ENCODE results near the gene NEMP2.

Gene NEMP2

DNA sequence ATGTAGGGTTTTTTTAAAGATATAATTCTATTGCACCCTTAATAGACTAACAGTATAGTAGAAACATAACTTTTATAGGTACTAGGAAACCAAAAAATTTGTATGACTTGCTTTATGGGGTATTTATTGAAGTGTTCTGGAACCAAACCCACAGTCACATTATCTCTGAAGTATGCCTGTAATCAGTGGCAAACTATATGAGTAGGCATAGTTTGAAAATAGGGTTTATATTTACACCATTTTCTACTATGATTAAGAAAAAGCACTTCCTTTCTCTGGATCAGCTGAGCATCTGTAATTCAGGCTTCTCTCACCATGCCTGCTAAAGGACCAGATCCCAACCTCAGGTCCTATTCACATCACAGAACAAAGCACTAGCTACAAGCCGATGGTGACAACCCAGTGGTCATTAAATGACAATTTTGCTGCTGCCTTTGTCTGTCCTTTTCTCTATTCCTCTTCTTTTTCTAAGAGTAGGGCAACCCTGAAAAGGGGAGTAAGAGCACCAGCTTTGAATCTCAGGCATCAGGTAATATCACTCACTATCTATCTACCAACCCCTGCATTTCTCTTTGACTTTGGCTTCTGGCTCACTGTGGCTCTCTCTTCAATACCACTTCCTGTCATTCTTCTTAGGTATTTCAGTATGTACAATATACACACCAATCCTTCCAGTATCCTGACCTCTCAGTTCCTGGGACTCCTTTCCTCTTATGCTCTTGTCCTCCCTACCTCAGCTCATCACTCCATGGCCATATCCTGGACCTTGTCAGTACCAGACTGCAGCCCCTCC is 14.4 kb downstream of the NEMP2 start:
- H3K27ac ChIP-seq (ENCODE audit: poor library complexity, severe bottlenecking), result no peak overlapping the region
- ATAC-seq (ENCODE audit: low read depth), result no peak
- TF ChIP-seq, protein P1, sequence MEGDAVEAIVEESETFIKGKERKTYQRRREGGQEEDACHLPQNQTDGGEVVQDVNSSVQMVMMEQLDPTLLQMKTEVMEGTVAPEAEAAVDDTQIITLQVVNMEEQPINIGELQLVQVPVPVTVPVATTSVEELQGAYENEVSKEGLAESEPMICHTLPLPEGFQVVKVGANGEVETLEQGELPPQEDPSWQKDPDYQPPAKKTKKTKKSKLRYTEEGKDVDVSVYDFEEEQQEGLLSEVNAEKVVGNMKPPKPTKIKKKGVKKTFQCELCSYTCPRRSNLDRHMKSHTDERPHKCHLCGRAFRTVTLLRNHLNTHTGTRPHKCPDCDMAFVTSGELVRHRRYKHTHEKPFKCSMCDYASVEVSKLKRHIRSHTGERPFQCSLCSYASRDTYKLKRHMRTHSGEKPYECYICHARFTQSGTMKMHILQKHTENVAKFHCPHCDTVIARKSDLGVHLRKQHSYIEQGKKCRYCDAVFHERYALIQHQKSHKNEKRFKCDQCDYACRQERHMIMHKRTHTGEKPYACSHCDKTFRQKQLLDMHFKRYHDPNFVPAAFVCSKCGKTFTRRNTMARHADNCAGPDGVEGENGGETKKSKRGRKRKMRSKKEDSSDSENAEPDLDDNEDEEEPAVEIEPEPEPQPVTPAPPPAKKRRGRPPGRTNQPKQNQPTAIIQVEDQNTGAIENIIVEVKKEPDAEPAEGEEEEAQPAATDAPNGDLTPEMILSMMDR (IDR thresholded peaks at IDR 0.05; ENCODE audit: poor library complexity, severe bottlenecking), result no peak
- DNase-seq (ENCODE audit: low spot score), result no peak
- H3K36me3 ChIP-seq (ENCODE audit: low read depth), result peaks cover 20% of the 10 kb centered on the region
- no peak overlapping the region for H3K4me3 ChIP-seq (ENCODE audit: severe bottlenecking)
- no peaks in the 10 kb centered on the region for H3K4me1 ChIP-seq (ENCODE audit: insufficient read depth, poor library complexity, severe bottlenecking)
- H3K27me3 ChIP-seq (ENCODE audit: insufficient read depth, poor library complexity, severe bottlenecking), result no peaks in the 10 kb centered on the region
- H3K9me3 ChIP-seq (ENCODE audit: severe bottlenecking), result no peaks in the 10 kb centered on the region

DNA sequence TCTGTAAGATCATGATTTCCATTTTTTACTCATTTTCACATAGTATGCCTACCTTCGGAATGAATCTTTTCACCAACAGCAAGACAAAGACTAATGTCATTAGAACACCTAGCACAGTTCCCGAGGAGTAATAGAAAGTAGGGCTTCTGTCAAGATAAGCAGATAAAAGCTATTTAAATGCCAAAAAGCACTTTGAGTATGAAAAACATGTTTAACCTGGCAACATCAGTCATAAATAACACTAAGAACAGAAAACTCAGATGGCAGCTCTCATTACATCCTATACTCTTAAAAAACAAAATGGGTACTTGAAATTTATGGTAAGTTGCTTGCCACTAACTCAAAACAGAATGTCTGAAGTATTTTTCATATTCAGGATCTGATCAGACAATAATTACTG is 17.1 kb downstream of the NEMP2 start:
- DNase-seq (ENCODE audit: low spot score), result no peak
- no peaks in the 10 kb centered on the region for H3K4me1 ChIP-seq (ENCODE audit: insufficient read depth, poor library complexity, severe bottlenecking)
- TF ChIP-seq, protein P1 (IDR thresholded peaks at IDR 0.05; ENCODE audit: poor library complexity, severe bottlenecking), result no peak
- no peak overlapping the region for H3K27ac ChIP-seq (ENCODE audit: poor library complexity, severe bottlenecking)
- H3K36me3 ChIP-seq (ENCODE audit: low read depth), result peaks cover 19% of the 10 kb centered on the region; the same call in 1 of the 2 replicates
- no peak for ATAC-seq (ENCODE audit: low read depth)
- H3K27me3 ChIP-seq (ENCODE audit: insufficient read depth, poor library complexity, severe bottlenecking), result no peaks in the 10 kb centered on the region
- no peaks in the 10 kb centered on the region for H3K9me3 ChIP-seq (ENCODE audit: severe bottlenecking)
- H3K4me3 ChIP-seq (ENCODE audit: severe bottlenecking), result no peak overlapping the region

DNA sequence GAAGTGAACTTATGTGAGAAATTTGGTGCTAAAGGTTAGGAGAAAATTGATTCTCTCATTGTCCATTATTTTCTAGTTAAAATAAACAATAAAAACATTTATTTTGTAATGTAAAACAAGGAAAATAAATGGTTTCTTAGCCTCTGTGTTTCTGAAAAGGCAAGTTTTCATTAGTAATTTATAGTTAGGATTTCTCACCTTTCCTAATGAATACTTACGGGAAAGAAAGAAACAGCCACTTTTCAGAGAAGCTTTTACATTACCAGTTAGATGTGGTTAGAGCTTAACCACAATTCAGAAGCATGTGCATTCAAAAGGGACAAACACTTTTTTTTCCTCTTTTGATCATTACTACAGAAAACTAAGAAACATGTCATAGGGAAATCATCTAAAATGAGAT is 18.8 kb downstream of the NEMP2 start:
- Histone ChIP-seq H3K4me1 (ENCODE audit: insufficient read depth, poor library complexity, severe bottlenecking) (no peaks in the 10 kb centered on the region), H3K27me3 (ENCODE audit: insufficient read depth, poor library complexity, severe bottlenecking) (no peaks in the 10 kb centered on the region), H3K27ac (ENCODE audit: poor library complexity, severe bottlenecking) (no peak overlapping the region), H3K9me3 (ENCODE audit: severe bottlenecking) (no peaks in the 10 kb centered on the region), H3K36me3 (ENCODE audit: low read depth) (peaks cover 22% of the 10 kb centered on the region; the same call in 1 of the 2 replicates), H3K4me3 (ENCODE audit: severe bottlenecking) (no peak overlapping the region)
- TF ChIP-seq, protein P1 (IDR thresholded peaks at IDR 0.05; ENCODE audit: poor library complexity, severe bottlenecking), result no peak
- ATAC-seq (ENCODE audit: low read depth) (no peak), DNase-seq (ENCODE audit: low spot score) (no peak)

DNA sequence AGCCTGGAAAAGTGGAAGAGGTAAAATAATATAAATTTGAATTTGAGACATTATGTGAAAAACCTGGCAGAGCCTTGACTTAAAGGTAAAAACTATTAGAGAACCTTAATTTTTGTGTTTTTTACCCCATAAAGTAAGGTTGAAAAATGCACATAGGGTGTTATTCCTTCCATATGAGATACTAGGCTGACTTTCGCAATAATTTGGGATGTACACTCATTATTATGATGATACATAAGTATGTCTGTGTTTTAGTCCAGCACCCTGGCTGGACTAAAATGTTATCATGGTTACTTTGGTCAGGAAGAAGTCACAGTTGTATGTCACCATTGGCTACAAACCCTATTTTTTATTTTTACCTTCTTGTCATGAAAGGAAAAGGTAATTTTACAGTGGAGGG is 19.8 kb downstream of the NEMP2 start:
- TF ChIP-seq, protein P1 (IDR thresholded peaks at IDR 0.05; ENCODE audit: poor library complexity, severe bottlenecking), result no peak
- no peak overlapping the region for H3K27ac ChIP-seq (ENCODE audit: poor library complexity, severe bottlenecking)
- no peaks in the 10 kb centered on the region for H3K27me3 ChIP-seq (ENCODE audit: insufficient read depth, poor library complexity, severe bottlenecking)
- DNase-seq (ENCODE audit: low spot score), result no peak
- H3K4me1 ChIP-seq (ENCODE audit: insufficient read depth, poor library complexity, severe bottlenecking), result no peaks in the 10 kb centered on the region
- no peak for ATAC-seq (ENCODE audit: low read depth)
- H3K9me3 ChIP-seq (ENCODE audit: severe bottlenecking), result no peaks in the 10 kb centered on the region
- H3K4me3 ChIP-seq (ENCODE audit: severe bottlenecking), result no peak overlapping the region
- peaks cover 22% of the 10 kb centered on the region; the same call in 1 of the 2 replicates for H3K36me3 ChIP-seq (ENCODE audit: low read depth)

DNA sequence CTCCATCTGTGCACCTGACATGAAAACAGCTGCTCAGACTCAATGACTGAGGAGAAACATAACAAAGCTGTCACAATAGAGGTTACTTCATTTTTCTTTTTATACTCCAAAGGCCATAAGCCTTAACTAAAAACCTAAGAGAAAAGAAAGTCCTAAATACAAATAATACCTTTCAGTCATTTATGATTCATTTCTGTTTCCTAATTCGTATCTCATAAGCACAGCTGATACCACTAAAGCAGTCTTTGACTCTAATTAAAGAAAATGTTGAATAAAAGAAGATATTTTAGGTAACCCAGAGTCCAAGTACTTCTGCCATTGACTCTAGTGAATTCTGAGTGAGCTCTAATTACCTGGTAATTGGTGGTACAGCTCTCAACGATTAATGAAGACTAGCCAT is 20.6 kb downstream of the NEMP2 start:
- peaks cover 29% of the 10 kb centered on the region for H3K36me3 ChIP-seq (ENCODE audit: low read depth)
- no peak overlapping the region for H3K27ac ChIP-seq (ENCODE audit: poor library complexity, severe bottlenecking)
- DNase-seq (ENCODE audit: low spot score) (no peak), ATAC-seq (ENCODE audit: low read depth) (no peak)
- TF ChIP-seq, protein P1 (IDR thresholded peaks at IDR 0.05; ENCODE audit: poor library complexity, severe bottlenecking), result no peak
- no peak overlapping the region for H3K4me3 ChIP-seq (ENCODE audit: severe bottlenecking)
- H3K4me1 ChIP-seq (ENCODE audit: insufficient read depth, poor library complexity, severe bottlenecking), result no peaks in the 10 kb centered on the region
- no peaks in the 10 kb centered on the region for H3K9me3 ChIP-seq (ENCODE audit: severe bottlenecking)
- no peaks in the 10 kb centered on the region for H3K27me3 ChIP-seq (ENCODE audit: insufficient read depth, poor library complexity, severe bottlenecking)

Measured in RWPE2 (cell line).